ENCODE measurements around the gene OR52E1. TPM values are rescaled to one million over a fixed set of nuclear protein-coding genes. Genes with fewer than 3 reads are reported as not detected.

The OR52E1 gene
- total and polyA plus RNA-seq, 4 donors: not detected

- no peak overlapping the region for H3K4me3 ChIP-seq (ENCODE audit: low read depth in 1 of 3, low read length in 3 of 3)
- peaks cover 0 to 2% (median 0%) of the 10 kb centered on the region in 4 donors for H3K4me1 ChIP-seq (ENCODE audit: control insufficient read depth in 4 of 4, insufficient read depth in 4 of 4, low read length in 3 of 4)
- TF ChIP-seq ATF3 (IDR thresholded peaks at IDR 0.05) (no peak), MAX (IDR thresholded peaks at IDR 0.05) (no peak), HNF4G (IDR thresholded peaks at IDR 0.05) (no peak), TAF1 (conservative IDR thresholded peaks at IDR 0.05) (no peak), EGR1 (IDR thresholded peaks at IDR 0.05; ENCODE audit: low read depth in 2 of 2) (no peak), FOXA2 (IDR thresholded peaks at IDR 0.05) (no peak), JUND (IDR thresholded peaks at IDR 0.05) (no peak)
- no peak for DNase-seq (ENCODE audit: low spot score)
- no peaks in the 10 kb centered on the region for H3K36me3 ChIP-seq (ENCODE audit: control insufficient read depth in 4 of 4, insufficient read depth in 3 of 4, low read depth in 1 of 4, low read length in 3 of 4)
- no peak overlapping the region for H3K27ac ChIP-seq (ENCODE audit: low read depth in 1 of 2, low read length in 2 of 2)
- peaks cover 0 to 11% (median 1%) of the 10 kb centered on the region in 4 donors for H3K27me3 ChIP-seq (ENCODE audit: control insufficient read depth in 4 of 4, insufficient read depth in 4 of 4, low read length in 3 of 4)
- H3K9ac ChIP-seq (ENCODE audit: low read depth in 1 of 2, low read length in 2 of 2): no peak overlapping the region
- WGBS: 62% methylated on average over 2 of the region's 2 CpGs
- H3K9me3 ChIP-seq (ENCODE audit: control insufficient read depth in 4 of 4, low read length in 3 of 4): peaks cover 0 to 3% (median 0%) of the 10 kb centered on the region in 4 donors
These were observed 12.0 kb downstream of the OR52E1 start for GRCh38 chr11:5081405-5081804.

GRCh38 chr11:5083602-5084001, 14.2 kb downstream of the OR52E1 start:
- no peak for DNase-seq (ENCODE audit: low spot score)
- Histone ChIP-seq H3K9ac (ENCODE audit: low read depth in 1 of 2, low read length in 2 of 2) (no peak overlapping the region), H3K9me3 (ENCODE audit: control insufficient read depth in 4 of 4, low read length in 3 of 4) (peaks cover 0 to 4% (median 0%) of the 10 kb centered on the region in 4 donors), H3K36me3 (ENCODE audit: control insufficient read depth in 4 of 4, insufficient read depth in 3 of 4, low read depth in 1 of 4, low read length in 3 of 4) (no peaks in the 10 kb centered on the region), H3K4me3 (ENCODE audit: low read depth in 1 of 3, low read length in 3 of 3) (no peak overlapping the region), H3K27ac (ENCODE audit: low read depth in 1 of 2, low read length in 2 of 2) (no peak overlapping the region), H3K27me3 (ENCODE audit: control insufficient read depth in 4 of 4, insufficient read depth in 4 of 4, low read length in 3 of 4) (peaks cover 0 to 7% (median 1%) of the 10 kb centered on the region in 4 donors), H3K4me1 (ENCODE audit: control insufficient read depth in 4 of 4, insufficient read depth in 4 of 4, low read length in 3 of 4) (peaks cover 0 to 2% (median under 1%) of the 10 kb centered on the region in 4 donors)
- TF ChIP-seq JUND (IDR thresholded peaks at IDR 0.05): no peak

- Histone ChIP-seq H3K27me3 (ENCODE audit: control insufficient read depth in 4 of 4, insufficient read depth in 4 of 4, low read length in 3 of 4) (peaks cover 0 to 5% (median 1%) of the 10 kb centered on the region in 4 donors), H3K27ac (ENCODE audit: low read depth in 1 of 2, low read length in 2 of 2) (no peak overlapping the region), H3K9me3 (ENCODE audit: control insufficient read depth in 4 of 4, low read length in 3 of 4) (peaks cover 0 to 4% (median 0%) of the 10 kb centered on the region in 4 donors), H3K4me3 (ENCODE audit: low read depth in 1 of 3, low read length in 3 of 3) (no peak overlapping the region), H3K9ac (ENCODE audit: low read depth in 1 of 2, low read length in 2 of 2) (no peak overlapping the region), H3K36me3 (ENCODE audit: control insufficient read depth in 4 of 4, insufficient read depth in 3 of 4, low read depth in 1 of 4, low read length in 3 of 4) (no peaks in the 10 kb centered on the region), H3K4me1 (ENCODE audit: control insufficient read depth in 4 of 4, insufficient read depth in 4 of 4, low read length in 3 of 4) (peaks cover 0 to 1% (median 0%) of the 10 kb centered on the region in 4 donors)
- no peak for DNase-seq (ENCODE audit: low spot score)
- TF ChIP-seq TAF1 (conservative IDR thresholded peaks at IDR 0.05) (no peak), EGR1 (IDR thresholded peaks at IDR 0.05; ENCODE audit: low read depth in 2 of 2) (no peak), YY1 (IDR thresholded peaks at IDR 0.05) (no peak), HNF4G (IDR thresholded peaks at IDR 0.05) (no peak), CTCF (IDR thresholded peaks at IDR 0.05; ENCODE audit: low read depth, low read length, missing input control) (no peak), GABPA (IDR thresholded peaks at IDR 0.05 in 1 of 2, conservative IDR thresholded peaks at IDR 0.05 in 1 of 2) (no peak), RAD21 (IDR thresholded peaks at IDR 0.05) (no peak), JUND (IDR thresholded peaks at IDR 0.05) (no peak), HNF4A (conservative IDR thresholded peaks at IDR 0.05) (no peak), REST (IDR thresholded peaks at IDR 0.05) (no peak), MAX (IDR thresholded peaks at IDR 0.05) (no peak)
These were observed 19.2 kb downstream of the OR52E1 start for GRCh38 chr11:5088556-5088955.
